A549 treated with CORT108297 at 1 μM for 4 hours (cell line): ENCODE measurements around the gene ADAM20. TPM values are rescaled to one million over a fixed set of nuclear protein-coding genes. Genes with fewer than 3 reads are reported as not detected.

Experiments
- total RNA-seq: library from RNA; stranded (reverse); fragments of 200-300 nt; extraction: Qiagen RNA extraction; gene quantifications from 5 replicates; pipeline ENCODE4 v1.2.3, GENCODE V29; 2022

ADAM20 gene
- not detected in 5 replicates for total RNA-seq

DNA sequence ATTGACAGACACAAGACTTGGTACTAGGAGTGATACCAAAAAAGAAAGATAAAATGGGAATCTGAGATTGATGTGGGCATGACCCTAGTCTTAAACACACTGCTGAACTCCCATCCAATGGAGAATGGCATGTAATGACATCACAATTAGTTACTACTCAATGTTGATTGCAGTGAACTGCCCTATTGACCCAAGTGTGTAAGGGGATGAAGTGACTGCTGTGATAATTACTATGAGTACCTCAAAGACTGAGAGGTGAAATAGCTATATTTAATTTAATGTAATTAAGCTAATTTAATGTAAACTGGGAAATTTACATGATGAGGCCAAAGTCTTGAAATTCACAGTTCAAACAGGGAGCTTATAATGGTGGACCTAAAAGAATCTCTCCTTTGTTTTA, at the start of gene ADAM20:
Gene ADAM20, minus strand, starts transcription at position 101 of the 400 bp plus-strand sequence. CDS start 10,247 bp downstream, outside the sequence.

Other genes starting within 250 kb of the ADAM20 start
- gene COX16, start 175.3 kb downstream of the ADAM20 start, total RNA-seq: 54.2 to 70.3 TPM (median 60.6 TPM) in 5 replicates
- 8.2 to 11.7 TPM (median 11.2 TPM) in 5 replicates for gene SYNJ2BP, start 117.9 kb downstream of the ADAM20 start, total RNA-seq
- 0.03 TPM in 1 of 5 replicates, not detected in the others for gene ADAM21, start 82.8 kb downstream of the ADAM20 start, total RNA-seq
- gene MED6, start 65.7 kb upstream of the ADAM20 start, total RNA-seq: 40.2 to 57.7 TPM (median 43.2 TPM) in 5 replicates
- gene TTC9, start 106.9 kb upstream of the ADAM20 start, total RNA-seq: 1.9 to 2.4 TPM (median 2.2 TPM) in 5 replicates